Testis (tissue), 2 donors: ENCODE measurements around the gene SNTG2.

Source experiments
- CTCF ChIP-seq, 3 experiments: fragments of 450-650 bp in 2 of 3; fragments of 200-600 bp in 1 of 3; sonication (generic) in 1 of 3; IDR thresholded peaks; one replicate each; pipeline ENCODE4 v1.5.1; 2016 to 2019; ENCODE audit warnings: antibody characterized with exemption in 3 of 3, mild to moderate bottlenecking in 2 of 3, moderate library complexity in 1 of 3
- POLR2A ChIP-seq: fragments of 450-650 bp; IDR thresholded peaks from one replicate; pipeline ENCODE4 v1.6.1; 2017; ENCODE audit warnings: antibody characterized with exemption, mild to moderate bottlenecking, moderate library complexity

DNA sequence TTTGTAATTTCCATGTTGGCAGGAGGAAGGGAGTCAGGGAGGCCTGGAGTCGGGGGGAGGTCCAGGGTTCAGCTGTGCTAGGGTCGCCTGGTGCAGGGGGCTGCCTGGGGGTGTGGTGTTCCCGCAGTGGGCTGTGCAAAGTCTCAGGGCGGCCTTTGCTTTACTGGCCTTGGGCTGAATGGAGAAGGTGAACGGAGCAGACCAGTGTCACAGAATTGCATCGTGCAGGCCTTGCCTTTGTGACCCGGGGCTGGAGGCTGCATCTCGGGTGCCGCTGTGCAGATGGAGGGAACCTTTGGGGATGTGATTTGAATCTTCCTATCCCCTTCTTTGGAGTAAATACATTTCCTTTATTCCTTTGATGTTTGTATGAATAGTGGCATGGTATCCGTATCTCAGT is 8.8 kb downstream of the SNTG2 start:
- no peak for TF ChIP-seq CTCF (IDR thresholded peaks at IDR 0.05)
- no peak for TF ChIP-seq POLR2A
